K562 (cell line): Measurements from ENCODE around the gene KRI1. TPM values are rescaled to one million over a fixed set of nuclear protein-coding genes. Genes with fewer than 3 reads are reported as not detected.

ENCODE experiments used
- AFF4 ChIP-seq: sonication (generic); formaldehyde crosslinking; IDR thresholded peaks from 2 replicates; pipeline ENCODE4 v1.8.0; 2023; ENCODE audit warnings: mild to moderate bottlenecking, missing genetic modification reagents
- BCL6 ChIP-seq: fragments of 250-450 bp; sonication (Bioruptor Pico); IDR thresholded peaks from 2 replicates; pipeline ENCODE4 v1.4.0; 2020
- CBX3 ChIP-seq, 2 experiments: IDR thresholded peaks; 1 replicate in 1 of 2; 2 replicates in 1 of 2; pipeline ENCODE4 v1.6.1; 2012; ENCODE audit warnings: inconsistent platforms in 2 of 2, low read length in 2 of 2, borderline replicate concordance in 1 of 2, control low read depth in 1 of 2
- CREB1 ChIP-seq, 2 experiments: sonication (generic) in 1 of 2; formaldehyde crosslinking in 1 of 2; IDR thresholded peaks; 2 replicates each; pipeline versions ENCODE4 v1.6.1 to v1.8.0; 2012 to 2022; ENCODE audit warnings: inconsistent platforms in 1 of 2, mild to moderate bottlenecking in 1 of 2, missing genetic modification reagents in 1 of 2, moderate library complexity in 1 of 2
- DNMT1 ChIP-seq: fragments of 450-650 bp; IDR thresholded peaks from 2 replicates; pipeline ENCODE4 v1.6.1; 2016; ENCODE audit warnings: antibody characterized with exemption, mild to moderate bottlenecking
- E4F1 ChIP-seq: fragments of 250-450 bp; sonication (Bioruptor Pico); IDR thresholded peaks from 2 replicates; pipeline ENCODE4 v1.5.0; 2021; ENCODE audit warnings: mild to moderate bottlenecking, borderline replicate concordance
- ELK1 ChIP-seq: sonication (generic); formaldehyde crosslinking; IDR thresholded peaks from 2 replicates; pipeline ENCODE4 v1.8.1; 2022; ENCODE audit warnings: missing genetic modification reagents
- GATA2 ChIP-seq: sonication (generic); formaldehyde crosslinking; IDR thresholded peaks from 2 replicates; pipeline ENCODE4 v1.4.0; 2020; ENCODE audit warnings: mild to moderate bottlenecking, missing genetic modification reagents
- HMGN3 ChIP-seq: IDR thresholded peaks from 2 replicates; pipeline ENCODE4 v1.6.1; 2011; ENCODE audit warnings: borderline replicate concordance, low read depth, mild to moderate bottlenecking, mixed read lengths, low read length; ENCODE audit not compliant: insufficient read length; ENCODE audit errors: extremely low read depth
- NCOA4 ChIP-seq: fragments of 450-650 bp; IDR thresholded peaks from 2 replicates; pipeline ENCODE4 v1.6.1; 2018; ENCODE audit warnings: mild to moderate bottlenecking; ENCODE audit not compliant: partially characterized antibody
- NR4A1 ChIP-seq, 2 experiments: fragments of 250-450 bp in 1 of 2; fragments of 450-650 bp in 1 of 2; sonication (Bioruptor Pico) in 1 of 2; IDR thresholded peaks; 2 replicates each; pipeline versions ENCODE4 v1.4.0 to v1.6.1; 2016 to 2020; ENCODE audit warnings: mild to moderate bottlenecking in 2 of 2, missing compliant biosample characterization in 1 of 2, missing genetic modification characterization in 1 of 2, moderate library complexity in 1 of 2
- SMAD4 ChIP-seq: fragments of 250-450 bp; sonication (Bioruptor Pico); conservative IDR thresholded peaks from 2 replicates; pipeline ENCODE4 v1.8.0; 2021; ENCODE audit warnings: inconsistent platforms, mild to moderate bottlenecking, moderate library complexity
- ZHX1 ChIP-seq: fragments of 150-350 bp; conservative IDR thresholded peaks from 2 replicates; pipeline ENCODE4 v1.6.1; 2014; ENCODE audit warnings: low read length
- ZNF239 ChIP-seq: fragments of 250-450 bp; sonication (Bioruptor Pico); IDR thresholded peaks from 2 replicates; pipeline ENCODE4 v1.4.0; 2020; ENCODE audit warnings: mild to moderate bottlenecking
- ZNF24 ChIP-seq: fragments of 450-650 bp; IDR thresholded peaks from 2 replicates; pipeline ENCODE4 v1.6.1; 2016
- ZNF445 ChIP-seq: fragments of 250-450 bp; sonication (Bioruptor Pico); IDR thresholded peaks from 2 replicates; pipeline ENCODE4 v1.4.0; 2020; ENCODE audit warnings: low read depth, mild to moderate bottlenecking, moderate library complexity
- polyA plus RNA-seq, 8 experiments: library from polyadenylated mRNA; depleted of rRNA in 4 of 8; stranded (reverse) in 5 of 8; unstranded in 3 of 8; fragments of >200 nt; fragmentation: Nextera tagmentation in 2 of 8; fragmentation: Illumina TruSeq in 1 of 8; extraction: Ambion mirVana in 2 of 8; extraction: Trizol in 1 of 8; gene quantifications; 2 replicates each; pipeline versions ENCODE4 v1.2.1 to v1.2.3, GENCODE V29; 2011 to 2014; ENCODE audit warnings: inconsistent platforms in 1 of 8, missing spikeins in 1 of 8
- total RNA-seq, 7 experiments: library from RNA; depleted of rRNA in 6 of 7; stranded (reverse); fragments of >200 nt in 6 of 7; fragmentation: Illumina TruSeq in 2 of 7; extraction: Trizol in 2 of 7; gene quantifications; 2 replicates each; pipeline versions ENCODE4 v1.2.1 to v1.2.3, GENCODE V29; 2011 to 2021; ENCODE audit warnings: low replicate concordance in 1 of 7

Gene KRI1
- total and polyA plus RNA-seq, 9 of the 15 experiments (the other 6 are each of a cell fraction or from before 2014, with no cell fraction given), result 1.1 to 50.7 (median 24.7) TPM

GRCh38 chr19:10543420-10544241 is 22.2 kb downstream of the KRI1 start, which contains the start of gene ATG4D (continued):
- TF ChIP-seq NCOA4 (no peak), ZNF239 (CRISPR knock-in tag) (no peak), CREB1 (IDR thresholded peaks at IDR 0.05) (peak; percentile 35; the same call in 1 of the 2 replicates), CREB1 (CRISPR knock-in tag; IDR thresholded peaks at IDR 0.05) (peak; percentile 43; the same call in 1 of the 2 replicates), ELK1 (CRISPR knock-in tag) (no peak), E4F1 (no peak), CBX3 (IDR thresholded peaks at IDR 0.05; ENCODE audit: borderline replicate concordance in 1 of 2, low read length in 2 of 2) (no peak; a peak in 1 of 3 replicates), HMGN3 (peak; percentile 99), ZNF24 (no peak), BCL6 (CRISPR knock-in tag) (no peak), SMAD4 (CRISPR knock-in tag) (peak; percentile 61; the same call in 1 of the 2 replicates), DNMT1 (no peak), ZHX1 (no peak), ZNF445 (CRISPR knock-in tag) (no peak), AFF4 (CRISPR knock-in tag) (no peak), NR4A1 (CRISPR knock-in tag; IDR thresholded peaks at IDR 0.05) (no peak), NR4A1 (tag; IDR thresholded peaks at IDR 0.05) (no peak), GATA2 (CRISPR knock-in tag) (peak; percentile 95)
